HEK293T (cell line): ENCODE results near the gene PCYT1A.

Source experiments
- BHLHE40 ChIP-seq: fragments of 450-650 bp; IDR thresholded peaks from 2 replicates; pipeline ENCODE4 v1.6.1; 2016; ENCODE audit warnings: mild to moderate bottlenecking, moderate library complexity, borderline replicate concordance
- FOXK2 ChIP-seq: fragments of 450-650 bp; IDR thresholded peaks from 2 replicates; pipeline ENCODE4 v1.6.1; 2016; ENCODE audit warnings: mild to moderate bottlenecking
- LEF1 ChIP-seq: fragments of 450-650 bp; IDR thresholded peaks from 2 replicates; pipeline ENCODE4 v1.6.1; 2017; ENCODE audit warnings: mild to moderate bottlenecking, borderline replicate concordance
- SP1 ChIP-seq: fragments of 450-650 bp; IDR thresholded peaks from 2 replicates; pipeline ENCODE4 v1.6.1; 2017
- SUZ12 ChIP-seq: fragments of 450-650 bp; IDR thresholded peaks from 2 replicates; pipeline ENCODE4 v1.6.1; 2016; ENCODE audit warnings: mild to moderate bottlenecking
- TARDBP ChIP-seq: fragments of 450-650 bp; IDR thresholded peaks from 2 replicates; pipeline ENCODE4 v1.6.1; 2016
- ZNF384 ChIP-seq: fragments of 450-650 bp; IDR thresholded peaks from 2 replicates; pipeline ENCODE4 v1.6.1; 2016

DNA sequence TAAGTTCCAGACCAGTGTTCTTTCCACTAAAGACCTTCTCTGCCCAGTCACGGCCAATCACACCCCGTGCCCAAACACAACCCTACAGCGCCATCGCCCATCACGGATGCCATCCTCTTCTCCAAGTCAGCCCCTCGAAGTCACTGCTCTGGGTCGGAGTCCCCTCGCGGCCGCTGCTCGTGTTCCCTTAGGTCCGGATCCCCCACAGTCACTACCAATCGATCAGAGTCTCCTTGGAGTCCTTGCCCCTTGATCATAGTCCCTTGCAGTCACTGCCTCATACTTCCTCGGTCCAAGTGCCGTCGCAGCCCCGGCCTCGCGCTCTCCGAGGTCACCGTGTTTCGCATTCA lies 461 bp downstream of the PCYT1A start:
- TF ChIP-seq ZNF384: no peak
- TF ChIP-seq SUZ12: no peak
- no peak for TF ChIP-seq SP1
- TF ChIP-seq LEF1: no peak
- no peak for TF ChIP-seq TARDBP
- TF ChIP-seq BHLHE40: no peak
- TF ChIP-seq FOXK2: no peak
